Activated T-cell treated with anti-CD3 and anti-CD28 coated beads, Interleukin-2, amount 50 U/mL, for 48 hours (primary cell): ENCODE data around the gene NKIRAS1.
"Not testable (repeated sequence)": the region's sequence is repeated elsewhere in the genome, so short reads cannot be mapped to it uniquely, and the experiment has no call there.

Experiments
- DNase-seq, 2 experiments: peaks; one replicate each; pipeline ENCODE4 v3.0.0-alpha.2; 2020

The NKIRAS1 gene

GRCh38 chr3:23867400-23867799 is 49.4 kb downstream of the NKIRAS1 start:
- DNase-seq, result no peak

DNA sequence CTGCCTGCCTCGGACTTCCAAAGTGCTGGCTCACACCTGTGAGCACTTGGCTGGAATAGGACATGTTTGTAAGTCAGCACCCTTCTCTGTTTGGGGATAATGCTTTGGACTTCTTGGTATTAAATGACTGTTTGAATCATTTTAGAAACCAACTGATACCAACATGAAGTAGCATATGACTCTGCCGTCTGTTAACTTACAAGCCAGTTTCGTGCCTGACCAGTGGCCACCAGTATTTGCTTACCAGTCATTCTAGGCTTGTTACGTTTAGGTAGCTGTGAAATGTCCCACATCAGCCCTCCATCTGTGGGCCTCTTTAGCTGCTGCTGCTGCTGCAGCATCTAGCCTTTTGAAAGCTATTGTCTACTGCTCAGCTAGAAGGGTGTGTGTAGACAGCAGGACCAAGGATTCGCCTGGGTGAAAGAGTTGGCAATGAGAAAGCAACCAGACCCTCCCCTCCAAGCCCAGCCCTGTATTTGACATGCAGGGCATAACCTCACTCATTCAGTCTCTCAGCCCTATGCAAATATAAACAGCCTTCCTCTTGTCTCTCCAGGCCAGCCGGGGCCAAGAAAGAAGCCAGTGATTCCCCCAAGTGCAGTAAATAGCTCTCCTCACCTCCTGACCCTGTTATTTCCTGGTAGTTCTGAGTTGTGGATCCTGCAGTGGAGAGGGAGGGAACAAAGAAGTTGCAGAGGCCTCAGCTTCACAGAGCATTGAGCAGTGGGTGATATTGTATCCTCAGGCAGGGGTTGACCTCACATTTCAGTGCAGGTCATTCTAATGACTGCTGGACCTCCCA is 51.0 kb downstream of the NKIRAS1 start:
- no peak for DNase-seq

DNA sequence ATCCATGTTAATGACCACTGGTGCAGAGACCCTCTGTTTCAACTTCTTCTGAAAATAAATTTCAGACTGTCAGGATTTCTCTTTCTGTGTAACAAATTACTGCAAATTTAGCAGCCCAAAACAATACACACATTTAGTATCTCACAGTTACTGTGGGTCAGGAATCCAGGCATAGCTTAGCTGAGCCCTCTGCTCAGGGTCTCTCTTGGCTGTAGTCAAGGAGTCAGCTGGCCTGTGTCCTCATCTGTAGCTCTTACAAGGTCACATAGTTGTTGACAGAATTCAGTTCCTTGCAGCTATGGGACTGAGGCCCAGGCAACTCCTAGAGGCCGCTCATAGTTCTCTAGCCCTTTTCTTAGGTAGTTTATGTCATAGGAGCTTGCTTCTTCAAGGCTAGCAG is 51.9 kb downstream of the NKIRAS1 start:
- DNase-seq, result no peak

DNA sequence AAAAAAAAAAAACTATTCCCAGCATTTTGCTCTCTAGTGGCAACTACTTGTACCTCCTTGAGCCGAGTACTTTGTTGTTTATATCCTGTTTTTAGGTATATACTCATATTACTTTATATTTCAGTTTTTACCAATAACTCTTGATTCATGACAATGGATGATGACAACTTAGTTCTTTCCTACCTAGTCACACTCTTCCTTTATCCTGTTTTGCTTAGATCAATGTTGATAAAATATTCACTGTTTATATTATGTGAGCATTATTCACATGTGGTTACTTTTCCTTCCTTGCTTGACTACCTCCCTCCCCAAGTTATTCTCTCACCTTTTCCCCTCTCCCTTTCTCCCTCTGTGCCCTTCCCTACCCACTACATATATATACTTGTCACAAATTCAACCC is 53.7 kb downstream of the NKIRAS1 start:
- no peak for DNase-seq

DNA sequence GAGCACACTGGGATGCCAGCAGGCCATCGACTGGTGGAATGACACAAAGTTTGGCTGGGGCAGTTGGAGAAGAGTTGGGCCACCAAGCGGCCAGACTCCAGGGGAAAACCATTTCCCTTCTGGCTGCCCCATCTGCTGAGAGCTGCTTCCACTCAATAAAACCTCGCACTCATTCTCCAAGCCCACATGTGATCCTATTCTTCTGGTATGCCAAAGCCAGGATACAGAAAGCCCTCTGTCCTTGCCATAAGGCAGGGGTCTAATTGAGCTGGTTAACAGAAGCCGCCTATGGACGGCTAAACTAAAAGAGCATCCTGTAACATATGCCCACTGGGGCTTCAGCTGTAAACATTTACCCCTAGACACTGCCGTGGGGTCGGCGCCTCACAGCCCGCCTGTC is 55.1 kb downstream of the NKIRAS1 start:
- DNase-seq, result no peak

DNA sequence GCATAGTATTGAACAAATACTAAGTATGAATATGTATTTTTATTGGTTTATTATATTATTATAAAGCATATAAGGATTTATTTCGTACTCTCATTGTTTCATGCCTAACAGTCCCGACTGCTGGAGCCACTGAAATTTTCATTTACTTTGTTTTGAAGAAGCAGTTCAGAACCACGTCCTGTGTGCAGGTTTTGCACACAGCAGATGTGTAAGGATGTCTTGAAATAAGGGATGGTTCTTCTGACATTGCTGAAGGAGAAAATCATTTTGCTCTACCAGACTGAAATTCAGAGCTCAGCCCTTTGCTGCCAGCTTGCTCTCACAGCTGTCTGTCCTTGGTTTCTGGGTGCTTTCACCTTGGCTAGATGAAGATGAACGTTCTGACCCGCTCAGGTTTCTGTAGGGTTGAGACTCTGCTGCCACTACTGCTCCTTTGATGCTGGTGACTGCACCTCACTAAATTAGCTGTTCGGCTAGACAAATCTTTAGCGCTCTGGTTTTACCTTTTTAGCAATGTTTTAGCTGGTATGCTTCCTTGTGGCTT is 56.9 kb downstream of the NKIRAS1 start:
- DNase-seq, result no peak

DNA sequence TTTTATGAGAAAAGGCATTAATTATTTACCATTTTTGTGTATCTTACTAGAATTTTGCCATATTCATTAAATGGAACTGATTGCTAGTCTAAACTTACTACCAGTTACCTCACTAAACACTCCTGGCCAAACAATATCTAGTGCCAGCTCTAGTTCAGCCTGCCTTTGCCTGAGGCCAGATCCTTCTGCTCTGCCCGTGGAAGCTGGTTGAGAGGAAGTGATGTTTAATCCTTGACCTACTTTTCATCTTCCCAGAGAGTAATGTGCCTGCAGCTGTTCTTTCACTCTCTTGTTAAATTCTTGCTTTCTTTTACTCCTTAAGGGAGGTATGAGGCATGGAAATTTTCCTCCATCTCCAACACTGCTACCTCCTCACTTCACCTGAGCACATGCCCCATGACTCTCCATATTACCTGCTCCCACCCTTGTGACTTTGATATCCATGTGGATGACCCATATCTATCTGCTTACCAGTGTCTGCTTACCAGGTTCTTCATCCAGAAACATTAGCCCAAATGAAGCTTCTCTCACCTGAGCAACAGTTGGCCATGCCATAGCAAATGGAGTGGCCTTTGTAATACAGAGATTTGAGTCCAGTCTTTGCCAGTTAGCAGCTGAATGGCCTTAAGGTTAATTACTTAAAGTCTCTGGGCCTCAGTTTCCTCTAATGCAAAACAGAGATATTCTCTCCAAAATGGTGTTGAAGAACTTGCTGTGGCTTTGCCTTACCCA is 57.6 kb downstream of the NKIRAS1 start:
- no peak for DNase-seq

GRCh38 chr3:23856286-23856685 is 60.5 kb downstream of the NKIRAS1 start:
- no peak for DNase-seq

- DNase-seq, result not testable (repeated sequence)
Measured at GRCh38 chr3:23849462-23849861, 67.3 kb downstream of the NKIRAS1 start.

DNA sequence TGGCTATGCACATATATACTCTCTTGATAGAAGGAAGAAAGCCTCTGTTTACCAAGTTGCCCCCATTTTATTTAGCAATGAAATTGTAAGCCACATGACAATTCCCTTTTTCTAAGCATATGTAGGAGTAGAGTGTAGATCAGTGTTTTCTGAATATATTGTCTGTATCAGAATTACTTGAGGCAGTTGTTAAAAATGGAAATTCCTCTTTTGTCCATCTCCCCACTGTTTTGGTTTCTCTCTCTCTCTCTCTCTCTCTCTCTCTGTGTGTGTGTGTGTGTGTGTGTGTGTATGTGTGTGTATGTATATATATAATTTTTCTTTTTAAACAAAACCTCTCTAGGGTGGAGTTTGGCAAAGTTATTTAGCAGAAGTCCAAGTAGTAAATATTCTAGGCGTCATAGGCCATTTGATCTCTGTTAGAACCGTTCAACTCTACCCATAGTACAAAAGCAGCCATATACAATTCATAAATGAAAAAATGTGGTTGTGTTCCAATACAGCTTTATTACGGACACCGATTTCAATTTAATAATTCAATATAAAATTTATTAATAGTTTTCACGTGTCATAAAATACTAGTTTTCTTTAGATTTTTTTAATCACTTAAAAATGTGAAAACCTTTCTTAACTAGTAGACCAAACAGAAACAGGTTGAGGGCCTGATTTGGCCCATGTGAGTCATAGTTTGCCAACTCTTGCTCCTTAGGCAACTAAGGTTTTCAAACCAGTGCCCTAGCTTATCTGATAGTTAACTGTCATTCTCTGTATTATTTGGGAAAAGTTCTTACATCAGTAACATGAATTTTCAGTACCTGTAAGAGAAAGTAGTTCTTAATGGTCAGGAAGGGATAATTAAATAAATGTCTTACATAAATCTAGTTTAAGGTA is 71.2 kb downstream of the NKIRAS1 start:
- no peak for DNase-seq

GRCh38 chr3:23843869-23844268 is 72.9 kb downstream of the NKIRAS1 start:
- DNase-seq, result no peak
